Measurements from ENCODE around the gene INPP5A.

Gene INPP5A

DNA sequence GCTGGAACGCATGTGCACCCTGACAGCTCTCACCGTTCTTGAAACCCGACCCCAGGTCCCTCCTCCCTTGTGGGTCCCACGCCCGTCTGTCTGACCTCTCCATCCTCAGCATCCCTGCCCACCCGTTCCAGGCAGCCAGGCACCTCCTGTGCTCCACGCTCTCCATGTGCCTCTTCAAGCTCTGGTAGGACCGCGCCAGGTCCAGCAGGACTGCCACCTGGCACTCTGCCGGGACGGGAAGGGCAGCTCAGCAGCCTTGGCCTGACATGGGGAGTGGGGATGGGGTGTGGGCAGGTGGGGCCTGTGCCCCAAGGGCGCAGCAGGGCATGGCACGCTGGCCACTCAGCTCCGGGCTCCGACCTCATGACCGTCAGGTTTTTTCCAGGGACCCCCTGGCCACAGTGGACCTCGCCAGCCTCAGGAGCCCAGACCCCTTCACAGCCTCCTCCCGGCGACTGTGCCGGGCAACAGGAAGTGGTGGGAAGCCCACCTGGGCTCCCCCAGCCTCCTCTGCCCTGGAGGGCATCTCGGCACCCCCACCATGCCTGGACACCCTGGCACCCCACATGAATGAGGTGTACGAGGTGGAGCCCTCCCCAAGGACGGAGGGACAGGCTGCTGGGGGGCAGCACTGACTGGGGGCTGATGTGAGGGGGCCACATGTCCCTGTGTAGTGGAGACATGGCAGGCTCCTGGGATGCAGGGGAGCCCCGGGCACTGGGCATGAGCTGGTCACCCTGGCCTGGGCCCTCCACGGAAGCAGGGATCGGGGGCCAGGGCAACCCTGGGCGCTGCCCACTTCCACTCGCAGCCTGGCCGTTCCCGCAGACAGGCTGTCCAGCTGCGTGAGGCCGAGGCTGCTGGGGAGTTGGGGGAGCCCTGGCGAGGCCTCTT, 273.5 kb downstream of the INPP5A start:
- H3K9me3 ChIP-seq (ENCODE audit: control insufficient read depth, insufficient read depth, low read length), result no peaks in the 10 kb centered on the region
- H3K36me3 ChIP-seq (ENCODE audit: control insufficient read depth, insufficient read depth, low read length), result no peaks in the 10 kb centered on the region
- no peak overlapping the region for H3K9ac ChIP-seq (ENCODE audit: low read depth, low read length)
- H3K4me3 ChIP-seq (ENCODE audit: low read depth, low read length), result no peak overlapping the region
- H3K27me3 ChIP-seq (ENCODE audit: control insufficient read depth, insufficient read depth, low read length), result no peaks in the 10 kb centered on the region
- no peaks in the 10 kb centered on the region for H3K4me1 ChIP-seq (ENCODE audit: control insufficient read depth, insufficient read depth, low read length)

DNA sequence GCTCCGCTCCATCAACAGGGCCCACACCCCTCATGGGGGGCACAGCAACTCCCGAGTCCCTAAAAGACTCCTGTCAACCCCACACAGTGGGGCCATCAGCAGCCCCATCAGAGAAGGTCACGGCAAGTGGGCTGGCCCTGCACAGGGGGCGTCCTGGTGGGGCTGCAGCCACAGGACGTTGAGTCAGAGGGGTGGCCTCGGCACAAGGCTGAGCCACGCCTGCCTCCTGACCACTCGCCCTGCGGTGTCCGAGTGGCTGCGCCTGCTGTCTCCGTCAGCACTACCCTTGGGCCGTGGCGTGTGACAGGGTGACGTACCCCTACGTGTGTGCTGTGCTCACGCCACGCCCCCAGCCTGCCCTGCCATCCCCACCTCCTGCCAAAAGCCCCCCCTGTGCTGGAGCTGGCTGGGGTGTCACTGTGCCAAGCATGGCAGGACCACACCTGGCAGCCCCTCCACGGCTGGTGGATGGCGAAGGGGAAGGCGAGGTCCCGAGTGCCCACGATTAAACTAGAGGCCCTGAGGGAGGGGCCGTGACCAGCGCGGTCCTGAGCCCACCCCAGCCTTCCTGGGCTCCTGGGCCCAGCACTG, 274.4 kb downstream of the INPP5A start:
- Histone ChIP-seq H3K36me3 (ENCODE audit: control insufficient read depth, insufficient read depth, low read length) (no peaks in the 10 kb centered on the region), H3K4me3 (ENCODE audit: low read depth, low read length) (no peak overlapping the region), H3K9ac (ENCODE audit: low read depth, low read length) (no peak overlapping the region), H3K27me3 (ENCODE audit: control insufficient read depth, insufficient read depth, low read length) (no peaks in the 10 kb centered on the region), H3K9me3 (ENCODE audit: control insufficient read depth, insufficient read depth, low read length) (no peaks in the 10 kb centered on the region), H3K4me1 (ENCODE audit: control insufficient read depth, insufficient read depth, low read length) (no peaks in the 10 kb centered on the region)

DNA sequence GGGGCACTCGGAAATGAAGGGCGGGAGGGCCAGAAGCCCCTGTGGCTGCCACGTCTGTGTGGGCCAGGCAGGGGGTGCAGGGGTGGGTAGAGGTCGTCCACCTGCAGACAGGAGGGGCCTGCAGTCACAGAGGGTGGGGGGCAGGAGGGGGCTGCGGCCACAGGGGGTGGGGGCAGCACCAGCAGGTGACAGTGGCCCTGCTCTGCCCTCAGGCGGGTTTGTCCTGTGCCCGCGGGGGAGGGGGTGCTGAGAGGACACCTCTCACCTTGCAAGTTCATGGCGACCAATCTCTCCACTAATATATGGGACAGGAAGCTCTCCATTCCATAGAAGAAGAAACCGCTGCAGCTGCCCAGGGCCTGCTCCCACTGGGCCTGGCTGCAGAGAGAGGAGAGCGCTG, 274.9 kb downstream of the INPP5A start:
- Histone ChIP-seq H3K4me3 (ENCODE audit: low read depth, low read length) (no peak overlapping the region), H3K9me3 (ENCODE audit: control insufficient read depth, insufficient read depth, low read length) (no peaks in the 10 kb centered on the region), H3K36me3 (ENCODE audit: control insufficient read depth, insufficient read depth, low read length) (no peaks in the 10 kb centered on the region), H3K9ac (ENCODE audit: low read depth, low read length) (no peak overlapping the region), H3K27me3 (ENCODE audit: control insufficient read depth, insufficient read depth, low read length) (no peaks in the 10 kb centered on the region), H3K4me1 (ENCODE audit: control insufficient read depth, insufficient read depth, low read length) (no peaks in the 10 kb centered on the region)

DNA sequence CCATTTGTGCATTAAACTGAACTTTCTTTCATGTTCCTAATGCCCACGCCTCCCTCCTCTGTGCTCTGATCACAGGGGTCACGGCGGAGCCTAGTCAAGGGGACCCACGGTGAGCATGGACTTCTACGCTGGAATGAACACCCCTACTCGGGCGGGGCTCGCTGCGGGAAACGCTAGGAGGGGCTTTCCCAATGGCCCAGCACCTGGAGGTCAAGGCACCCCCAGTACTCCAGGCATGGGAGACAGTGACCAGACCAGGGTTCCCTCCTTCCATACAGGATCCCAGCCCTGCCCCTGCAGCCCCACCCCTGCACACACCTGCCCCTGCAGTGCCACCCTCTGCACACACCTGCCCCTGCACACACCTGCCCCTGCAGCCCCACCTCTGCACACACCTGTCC, 275.4 kb downstream of the INPP5A start:
- Histone ChIP-seq H3K9me3 (ENCODE audit: control insufficient read depth, insufficient read depth, low read length) (no peaks in the 10 kb centered on the region), H3K9ac (ENCODE audit: low read depth, low read length) (no peak overlapping the region), H3K4me1 (ENCODE audit: control insufficient read depth, insufficient read depth, low read length) (no peaks in the 10 kb centered on the region), H3K27me3 (ENCODE audit: control insufficient read depth, insufficient read depth, low read length) (no peaks in the 10 kb centered on the region), H3K4me3 (ENCODE audit: low read depth, low read length) (no peak overlapping the region), H3K36me3 (ENCODE audit: control insufficient read depth, insufficient read depth, low read length) (no peaks in the 10 kb centered on the region)

DNA sequence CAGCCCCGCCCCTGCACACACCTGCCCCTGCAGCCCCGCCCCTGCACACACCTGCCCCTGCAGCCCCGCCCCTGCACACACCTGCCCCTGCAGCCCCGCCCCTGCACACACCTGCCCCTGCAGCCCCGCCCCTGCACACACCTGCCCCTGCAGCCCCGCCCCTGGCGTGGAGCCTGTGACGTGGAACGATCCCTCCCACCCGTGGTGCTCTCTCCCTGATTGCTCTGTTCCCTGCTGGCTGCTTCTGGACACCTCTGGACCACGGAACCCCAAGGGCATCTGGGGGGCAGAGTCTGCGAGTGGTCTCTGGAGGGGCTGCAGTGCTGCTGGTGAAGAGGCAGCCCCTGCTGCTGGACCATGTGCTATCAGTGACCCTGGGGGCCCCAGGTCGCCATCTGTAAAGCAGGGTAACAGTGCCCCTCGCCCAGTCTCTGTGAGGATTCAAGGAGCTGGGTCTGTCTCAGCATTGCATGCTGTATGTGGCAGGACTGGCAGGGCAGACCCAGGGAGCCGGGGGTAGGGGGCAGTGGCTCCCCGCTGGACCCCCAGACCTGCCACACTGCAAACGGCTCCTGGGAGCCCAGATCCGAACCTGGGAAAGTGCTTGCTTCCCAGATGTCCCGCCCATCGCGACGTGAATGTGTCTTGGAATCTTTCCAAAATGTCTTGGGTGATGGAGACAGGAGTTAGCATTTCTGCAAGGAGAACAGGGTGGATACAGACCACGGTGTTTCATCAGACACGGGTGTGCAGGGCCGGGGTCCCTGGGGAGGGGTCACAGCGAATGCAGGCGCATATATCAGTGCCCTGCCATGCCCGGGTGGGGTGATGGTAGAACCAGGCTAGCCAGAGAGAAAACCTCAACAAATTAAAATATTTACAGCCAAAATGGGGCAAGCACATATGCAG, 276.2 kb downstream of the INPP5A start:
- H3K4me3 ChIP-seq (ENCODE audit: low read depth, low read length), result no peak overlapping the region
- no peaks in the 10 kb centered on the region for H3K4me1 ChIP-seq (ENCODE audit: control insufficient read depth, insufficient read depth, low read length)
- no peaks in the 10 kb centered on the region for H3K36me3 ChIP-seq (ENCODE audit: control insufficient read depth, insufficient read depth, low read length)
- no peak overlapping the region for H3K9ac ChIP-seq (ENCODE audit: low read depth, low read length)
- no peaks in the 10 kb centered on the region for H3K27me3 ChIP-seq (ENCODE audit: control insufficient read depth, insufficient read depth, low read length)
- no peaks in the 10 kb centered on the region for H3K9me3 ChIP-seq (ENCODE audit: control insufficient read depth, insufficient read depth, low read length)

DNA sequence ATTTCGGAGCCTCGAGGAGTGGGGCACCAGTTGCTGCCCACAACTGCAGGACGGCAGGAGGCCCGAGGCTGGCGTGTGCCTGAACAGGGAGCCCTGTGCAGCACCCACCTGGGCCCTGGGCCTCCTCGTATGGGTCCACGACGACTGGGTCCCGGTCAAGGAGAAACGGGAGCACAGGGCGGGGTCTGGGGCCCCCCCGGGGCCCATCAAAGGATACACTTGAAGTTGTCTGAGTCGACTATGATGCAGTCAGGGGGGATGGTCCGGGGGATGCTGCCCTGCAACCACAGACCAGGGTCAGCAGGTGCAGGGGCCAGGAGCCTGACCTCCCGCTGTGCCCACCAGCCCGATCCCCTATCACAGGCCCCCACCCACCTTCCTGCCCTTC, 276.9 kb downstream of the INPP5A start:
- Histone ChIP-seq H3K9me3 (ENCODE audit: control insufficient read depth, insufficient read depth, low read length) (no peaks in the 10 kb centered on the region), H3K9ac (ENCODE audit: low read depth, low read length) (no peak overlapping the region), H3K36me3 (ENCODE audit: control insufficient read depth, insufficient read depth, low read length) (no peaks in the 10 kb centered on the region), H3K27me3 (ENCODE audit: control insufficient read depth, insufficient read depth, low read length) (no peaks in the 10 kb centered on the region), H3K4me3 (ENCODE audit: low read depth, low read length) (no peak overlapping the region), H3K4me1 (ENCODE audit: control insufficient read depth, insufficient read depth, low read length) (no peaks in the 10 kb centered on the region)

DNA sequence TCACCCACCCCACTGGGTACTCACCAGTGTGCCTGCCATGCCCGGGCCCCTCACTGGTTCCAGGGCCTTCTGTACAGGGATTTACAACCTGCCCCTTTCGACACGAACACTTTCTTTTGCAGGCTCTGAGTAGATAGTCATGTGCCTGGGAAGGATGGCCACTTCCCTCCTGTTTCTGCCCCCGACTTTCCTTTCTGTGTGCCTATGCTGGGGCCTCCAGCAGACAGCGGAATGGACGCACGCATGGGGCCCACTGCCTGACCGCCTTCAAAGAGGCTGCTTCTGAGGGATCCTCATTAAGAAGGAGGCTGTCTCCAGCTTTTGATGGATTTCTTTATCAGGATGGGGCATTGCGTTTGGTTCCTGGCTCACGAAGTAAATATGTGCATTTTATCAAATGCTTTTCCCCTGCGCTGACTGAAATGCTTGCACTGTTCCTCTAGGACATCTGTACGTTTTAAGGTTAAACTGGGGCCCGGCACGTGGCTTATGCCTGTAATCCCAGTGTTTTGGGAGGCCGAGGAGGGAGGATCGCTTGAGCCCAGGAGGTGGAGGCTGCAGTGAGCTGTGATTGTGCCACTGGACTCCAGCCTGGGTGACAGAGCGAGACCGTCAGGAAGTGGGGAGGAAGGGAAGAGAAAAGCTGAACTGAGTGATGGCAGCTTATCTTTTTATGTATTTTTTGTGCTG, 277.7 kb downstream of the INPP5A start:
- Histone ChIP-seq H3K9ac (ENCODE audit: low read depth, low read length) (no peak overlapping the region), H3K27me3 (ENCODE audit: control insufficient read depth, insufficient read depth, low read length) (no peaks in the 10 kb centered on the region), H3K36me3 (ENCODE audit: control insufficient read depth, insufficient read depth, low read length) (no peaks in the 10 kb centered on the region), H3K4me3 (ENCODE audit: low read depth, low read length) (no peak overlapping the region), H3K4me1 (ENCODE audit: control insufficient read depth, insufficient read depth, low read length) (no peaks in the 10 kb centered on the region), H3K9me3 (ENCODE audit: control insufficient read depth, insufficient read depth, low read length) (no peaks in the 10 kb centered on the region)

DNA sequence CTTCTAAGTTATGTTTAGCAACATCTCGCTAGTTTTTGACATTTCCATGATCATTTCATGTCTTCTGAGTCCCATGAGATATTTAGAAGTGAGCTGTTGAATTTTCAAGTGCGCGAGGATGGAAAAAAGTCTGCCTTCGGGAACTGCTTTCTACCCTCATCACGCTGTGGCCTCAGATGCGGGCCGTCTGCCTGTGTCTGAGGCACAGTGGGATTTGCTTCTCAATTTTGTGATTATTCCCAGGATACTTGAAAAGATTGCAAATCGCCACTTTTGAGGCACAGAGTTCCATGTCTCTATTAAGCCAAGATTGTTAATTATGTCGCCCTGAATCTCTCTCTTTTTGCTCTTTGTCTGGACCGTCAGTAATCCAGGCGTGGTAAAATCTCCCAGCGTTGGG, 279.1 kb downstream of the INPP5A start:
- H3K9me3 ChIP-seq (ENCODE audit: control insufficient read depth, insufficient read depth, low read length), result no peaks in the 10 kb centered on the region
- no peak overlapping the region for H3K4me3 ChIP-seq (ENCODE audit: low read depth, low read length)
- H3K27me3 ChIP-seq (ENCODE audit: control insufficient read depth, insufficient read depth, low read length), result no peaks in the 10 kb centered on the region

DNA sequence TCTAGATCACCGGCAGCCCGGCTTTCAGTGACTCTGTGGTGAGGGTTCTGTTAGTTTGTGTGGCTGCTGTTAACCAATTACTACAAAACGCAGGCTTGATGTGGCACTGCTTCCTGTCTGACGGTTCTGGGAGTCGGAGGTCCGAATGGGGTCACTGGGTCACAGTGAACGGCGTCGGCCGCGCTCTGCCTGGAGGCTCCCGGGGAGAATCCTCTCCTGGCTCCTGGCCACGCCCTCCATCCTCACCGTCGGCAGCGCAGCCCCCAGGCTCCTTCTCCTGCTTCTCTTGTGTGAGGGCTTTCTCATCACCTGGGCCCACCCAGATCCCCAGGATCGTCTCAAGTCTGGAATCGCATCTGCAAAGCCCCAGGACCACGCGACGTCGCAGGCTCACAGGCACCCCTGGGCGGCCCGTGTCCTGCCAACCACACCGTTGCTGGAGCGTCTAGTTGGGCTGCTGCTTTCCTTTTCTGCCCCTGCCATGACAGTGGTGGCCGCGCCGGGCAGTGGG, 280.2 kb downstream of the INPP5A start:
- Histone ChIP-seq H3K9me3 (ENCODE audit: control insufficient read depth, insufficient read depth, low read length) (peaks cover under 1% of the 10 kb centered on the region), H3K27me3 (ENCODE audit: control insufficient read depth, insufficient read depth, low read length) (no peaks in the 10 kb centered on the region), H3K9ac (ENCODE audit: low read depth, low read length) (no peak overlapping the region), H3K4me3 (ENCODE audit: low read depth, low read length) (no peak overlapping the region), H3K36me3 (ENCODE audit: control insufficient read depth, insufficient read depth, low read length) (no peaks in the 10 kb centered on the region), H3K4me1 (ENCODE audit: control insufficient read depth, insufficient read depth, low read length) (no peaks in the 10 kb centered on the region)

More for the DNA sequence above, 279.1 kb downstream of the INPP5A start:
- Histone ChIP-seq H3K36me3 (ENCODE audit: control insufficient read depth, insufficient read depth, low read length) (no peaks in the 10 kb centered on the region), H3K9ac (ENCODE audit: low read depth, low read length) (no peak overlapping the region), H3K4me1 (ENCODE audit: control insufficient read depth, insufficient read depth, low read length) (no peaks in the 10 kb centered on the region)

DNA sequence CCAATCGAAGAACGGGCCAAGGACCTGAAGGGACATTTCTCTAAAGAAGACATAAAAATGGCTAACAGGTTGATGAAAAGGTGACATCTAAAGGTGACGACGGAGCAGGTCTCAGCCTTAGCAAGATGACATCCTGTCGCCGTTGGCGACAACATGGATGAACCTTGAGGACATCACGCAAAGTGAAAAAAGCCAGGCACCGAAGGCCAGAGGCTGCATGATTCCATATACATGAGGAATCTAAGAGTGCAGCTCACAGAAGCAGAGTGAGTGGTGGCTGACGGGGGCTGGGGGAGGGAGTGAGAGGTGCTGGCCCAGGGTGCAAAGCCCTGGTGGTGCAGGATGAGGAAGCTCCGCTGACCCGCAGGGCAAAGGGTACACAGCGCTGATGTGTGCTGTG, 282.5 kb downstream of the INPP5A start:
- no peak overlapping the region for H3K9ac ChIP-seq (ENCODE audit: low read depth, low read length)
- H3K4me1 ChIP-seq (ENCODE audit: control insufficient read depth, insufficient read depth, low read length), result no peaks in the 10 kb centered on the region
- no peaks in the 10 kb centered on the region for H3K27me3 ChIP-seq (ENCODE audit: control insufficient read depth, insufficient read depth, low read length)
- peaks cover 4% of the 10 kb centered on the region for H3K9me3 ChIP-seq (ENCODE audit: control insufficient read depth, insufficient read depth, low read length)
- no peaks in the 10 kb centered on the region for H3K36me3 ChIP-seq (ENCODE audit: control insufficient read depth, insufficient read depth, low read length)
- no peak overlapping the region for H3K4me3 ChIP-seq (ENCODE audit: low read depth, low read length)

Data from iPS-15b (cell line).